ENCODE results near the gene BAHD1.

DNA sequence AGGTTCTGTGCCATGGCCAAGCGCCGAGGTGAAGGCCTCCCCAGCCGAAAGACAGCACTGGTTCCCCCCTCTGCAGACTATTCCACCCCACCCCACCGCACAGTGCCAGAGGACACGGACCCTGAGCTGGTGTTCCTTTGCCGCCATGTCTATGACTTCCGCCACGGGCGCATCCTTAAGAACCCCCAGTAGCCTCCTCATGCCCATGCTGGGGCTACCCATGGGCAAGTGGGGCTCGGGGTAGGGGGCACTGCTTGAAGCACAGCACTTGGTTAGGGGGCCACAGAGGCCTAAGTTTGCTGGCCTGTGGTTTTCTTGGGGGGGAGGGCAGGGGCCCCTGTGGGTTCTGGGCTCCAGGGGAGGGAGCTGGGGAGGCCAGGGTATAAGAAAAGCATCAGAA is 25.2 kb downstream of the BAHD1 start:
- TF ChIP-seq JUN (IDR thresholded peaks at IDR 0.05; ENCODE audit: borderline replicate concordance, insufficient read depth, insufficient read length, low read depth) (no peak), FOS (IDR thresholded peaks at IDR 0.05; ENCODE audit: borderline replicate concordance, insufficient read depth, low read length) (no peak)
- TF ChIP-seq, protein P1, sequence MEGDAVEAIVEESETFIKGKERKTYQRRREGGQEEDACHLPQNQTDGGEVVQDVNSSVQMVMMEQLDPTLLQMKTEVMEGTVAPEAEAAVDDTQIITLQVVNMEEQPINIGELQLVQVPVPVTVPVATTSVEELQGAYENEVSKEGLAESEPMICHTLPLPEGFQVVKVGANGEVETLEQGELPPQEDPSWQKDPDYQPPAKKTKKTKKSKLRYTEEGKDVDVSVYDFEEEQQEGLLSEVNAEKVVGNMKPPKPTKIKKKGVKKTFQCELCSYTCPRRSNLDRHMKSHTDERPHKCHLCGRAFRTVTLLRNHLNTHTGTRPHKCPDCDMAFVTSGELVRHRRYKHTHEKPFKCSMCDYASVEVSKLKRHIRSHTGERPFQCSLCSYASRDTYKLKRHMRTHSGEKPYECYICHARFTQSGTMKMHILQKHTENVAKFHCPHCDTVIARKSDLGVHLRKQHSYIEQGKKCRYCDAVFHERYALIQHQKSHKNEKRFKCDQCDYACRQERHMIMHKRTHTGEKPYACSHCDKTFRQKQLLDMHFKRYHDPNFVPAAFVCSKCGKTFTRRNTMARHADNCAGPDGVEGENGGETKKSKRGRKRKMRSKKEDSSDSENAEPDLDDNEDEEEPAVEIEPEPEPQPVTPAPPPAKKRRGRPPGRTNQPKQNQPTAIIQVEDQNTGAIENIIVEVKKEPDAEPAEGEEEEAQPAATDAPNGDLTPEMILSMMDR (IDR thresholded peaks at IDR 0.05; ENCODE audit: extremely low read depth in 1 of 2, insufficient read depth in 1 of 2, low read depth in 1 of 2, low read length in 2 of 2): no peak
